HG03103 (cell line): ENCODE measurements around the gene RNLS.
"Not testable (repeated sequence)": the region's sequence is repeated elsewhere in the genome, so short reads cannot be mapped to it uniquely, and the experiment has no call there.

Experiments used
- ATAC-seq: cut with Tn5 transposase; IDR thresholded peaks from one replicate; pipeline ENCODE4 v1.9.1; 2021; ENCODE audit warnings: low read depth; ENCODE audit not compliant: unreplicated experiment

Gene RNLS

GRCh38 chr10:88489107-88489506, 94.0 kb downstream of the RNLS start:
- no peak for ATAC-seq

GRCh38 chr10:88486816-88487215, 96.3 kb downstream of the RNLS start:
- not testable (repeated sequence) for ATAC-seq

GRCh38 chr10:88482220-88482619, 100.9 kb downstream of the RNLS start:
- ATAC-seq: no peak

GRCh38 chr10:88478256-88478655, 104.9 kb downstream of the RNLS start:
- ATAC-seq: no peak

- no peak for ATAC-seq
These were observed 105.6 kb downstream of the RNLS start for GRCh38 chr10:88477343-88478085.

- no peak for ATAC-seq
These were observed 108.0 kb downstream of the RNLS start for GRCh38 chr10:88474884-88475844.

GRCh38 chr10:88473989-88474883, 108.9 kb downstream of the RNLS start:
- no peak for ATAC-seq

- no peak for ATAC-seq
These were observed 110.6 kb downstream of the RNLS start for GRCh38 chr10:88472540-88472939.

- ATAC-seq: no peak
These were observed 111.2 kb downstream of the RNLS start for GRCh38 chr10:88471899-88472298.

- ATAC-seq: no peak
These were observed 115.2 kb downstream of the RNLS start for GRCh38 chr10:88467835-88468485.

- ATAC-seq: no peak
These were observed 116.3 kb downstream of the RNLS start for GRCh38 chr10:88466786-88467185.

- no peak for ATAC-seq
These were observed 117.4 kb downstream of the RNLS start for GRCh38 chr10:88465765-88466164.

GRCh38 chr10:88463811-88464210, 119.3 kb downstream of the RNLS start:
- ATAC-seq: no peak

GRCh38 chr10:88461426-88461825, 121.7 kb downstream of the RNLS start:
- no peak for ATAC-seq

- ATAC-seq: no peak
These were observed 123.6 kb downstream of the RNLS start for GRCh38 chr10:88459530-88459929.

GRCh38 chr10:88458209-88458608, 124.9 kb downstream of the RNLS start:
- ATAC-seq: no peak

- ATAC-seq: no peak
These were observed 125.5 kb downstream of the RNLS start for GRCh38 chr10:88457660-88458059.

GRCh38 chr10:88456730-88457129, 126.4 kb downstream of the RNLS start:
- ATAC-seq: no peak

GRCh38 chr10:88455831-88456230, 127.3 kb downstream of the RNLS start:
- ATAC-seq: no peak

GRCh38 chr10:88450201-88450600, 132.9 kb downstream of the RNLS start:
- ATAC-seq: no peak
